ENCODE data around the gene COL11A2. TPM values are rescaled to one million over a fixed set of nuclear protein-coding genes. Genes with fewer than 3 reads are reported as not detected.

The COL11A2 gene
- total RNA-seq, 1 experiment from 2014 or later: 7.6 TPM

DNA sequence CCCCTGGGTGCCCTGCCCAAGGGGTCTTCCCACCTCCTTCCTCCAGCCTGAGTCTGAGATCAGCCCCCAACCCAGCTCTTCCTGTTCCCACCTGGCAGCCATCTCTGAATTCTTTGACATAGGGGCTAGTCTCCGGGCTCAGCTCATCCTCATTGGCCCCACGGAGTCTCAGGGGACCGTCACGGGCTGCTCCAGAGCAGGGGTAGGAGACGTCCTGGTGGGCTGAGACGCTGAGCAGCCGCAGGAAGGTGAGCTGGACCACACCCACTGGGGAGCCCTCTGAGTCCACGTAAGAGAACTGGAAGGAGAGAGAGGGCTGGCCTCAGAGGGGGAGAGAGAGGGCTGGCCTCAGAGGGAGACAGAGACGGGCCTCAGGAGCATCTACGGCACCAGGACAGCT, 28.1 kb downstream of the COL11A2 start:
- TF ChIP-seq EZH2 (IDR thresholded peaks at IDR 0.05) (no peak), SIN3A (IDR thresholded peaks at IDR 0.05; ENCODE audit: low read depth) (no peak), TCF7L2 (IDR thresholded peaks at IDR 0.05; ENCODE audit: borderline replicate concordance, extremely low read depth, insufficient read depth, insufficient read length) (no peak), JUND (IDR thresholded peaks at IDR 0.05) (no peak), EGR1 (IDR thresholded peaks at IDR 0.05; ENCODE audit: low read depth) (no peak), YY1 (IDR thresholded peaks at IDR 0.05; ENCODE audit: extremely low read depth, insufficient replicate concordance, low read depth, low read length) (no peak), SRF (IDR thresholded peaks at IDR 0.05; ENCODE audit: low read depth) (no peak), CBX3 (IDR thresholded peaks at IDR 0.05; ENCODE audit: low read depth) (no peak), CTCF (IDR thresholded peaks at IDR 0.05 in 2 of 3, conservative IDR thresholded peaks at IDR 0.05 in 1 of 3; ENCODE audit: borderline replicate concordance in 1 of 3, insufficient read depth in 1 of 3, low read depth in 2 of 3, low read length in 2 of 3) (no peak), RAD21 (IDR thresholded peaks at IDR 0.05; ENCODE audit: low read depth) (no peak)
- no peaks in the 10 kb centered on the region for H3K27me3 ChIP-seq (ENCODE audit: insufficient read depth, low read length)
- no peak overlapping the region for H3K4me2 ChIP-seq (ENCODE audit: low read length)
- H2AFZ ChIP-seq (ENCODE audit: low read depth, low read length, poor library complexity, severe bottlenecking): no peak overlapping the region
- ChIA-PET CTCF (no interaction called here), POLR2A (no interaction called here), RAD21 (ENCODE audit: low non-redundant PET in 1 of 2, low total read pairs in 2 of 2, uncharacterized antibody in 2 of 2, unreplicated experiment in 2 of 2) (no interaction called here)
- no peaks in the 10 kb centered on the region for H3K79me2 ChIP-seq (ENCODE audit: insufficient read depth, low read length)
- no peak overlapping the region for H3K27ac ChIP-seq (ENCODE audit: low read depth, low read length)
- H3K9ac ChIP-seq (ENCODE audit: low read length): no peak overlapping the region
- no peak for ATAC-seq
- H4K20me1 ChIP-seq (ENCODE audit: insufficient read depth): no peaks in the 10 kb centered on the region
- H3K4me1 ChIP-seq (ENCODE audit: control insufficient read depth in 1 of 2, insufficient read depth in 2 of 2, low read length in 2 of 2): peaks cover 11 to 29% of the 10 kb centered on the region in 2 experiments
- H3K36me3 ChIP-seq (ENCODE audit: control insufficient read depth in 1 of 2, insufficient read depth in 2 of 2, low read length in 2 of 2): no peaks in the 10 kb centered on the region
- BruUV-seq (replicated peaks): no TSS peak
- no peak for DNase-seq (ENCODE audit: low read depth, low spot score)
- intact Hi-C loops (cut with micrococcal nuclease): no loop called here
- H3K9me2 ChIP-seq (ENCODE audit: insufficient read depth): no peaks in the 10 kb centered on the region
- H3K4me3 ChIP-seq (replicated peaks in 1 of 2; ENCODE audit: low read depth in 1 of 2, low read length in 2 of 2): no peak overlapping the region
- H3K9me3 ChIP-seq (ENCODE audit: control insufficient read depth in 1 of 2, insufficient read depth in 1 of 2, low read depth in 1 of 2, low read length in 2 of 2): no peaks in the 10 kb centered on the region

DNA sequence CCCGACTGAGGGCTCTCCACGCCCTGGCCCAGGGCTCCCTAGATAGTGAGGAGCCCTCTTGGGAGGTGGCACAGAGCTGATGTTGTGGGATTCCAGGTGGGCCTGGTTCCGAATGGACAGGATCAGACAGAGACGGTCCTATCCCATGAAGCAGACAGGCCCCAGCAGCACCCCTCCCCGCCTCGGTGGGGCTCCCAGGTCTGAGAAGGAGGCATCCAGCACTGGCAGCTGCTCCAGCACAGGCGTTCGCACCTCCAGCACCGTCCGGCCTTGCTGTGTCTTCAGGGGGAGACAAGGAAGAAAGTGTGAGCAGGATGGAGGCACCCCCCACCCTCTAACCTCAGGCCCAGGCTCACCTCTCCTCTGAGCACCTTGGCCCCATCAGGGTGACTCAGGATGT, 28.7 kb downstream of the COL11A2 start:
- BruUV-seq (replicated peaks): no TSS peak
- H3K4me3 ChIP-seq (replicated peaks in 1 of 2; ENCODE audit: low read depth in 1 of 2, low read length in 2 of 2): no peak overlapping the region
- H3K9me3 ChIP-seq (ENCODE audit: control insufficient read depth in 1 of 2, insufficient read depth in 1 of 2, low read depth in 1 of 2, low read length in 2 of 2): no peaks in the 10 kb centered on the region
- H3K79me2 ChIP-seq (ENCODE audit: insufficient read depth, low read length): no peaks in the 10 kb centered on the region
- no peak overlapping the region for H3K27ac ChIP-seq (ENCODE audit: low read depth, low read length)
- no peak overlapping the region for H2AFZ ChIP-seq (ENCODE audit: low read depth, low read length, poor library complexity, severe bottlenecking)
- no peaks in the 10 kb centered on the region for H4K20me1 ChIP-seq (ENCODE audit: insufficient read depth)
- no peak overlapping the region for H3K4me2 ChIP-seq (ENCODE audit: low read length)
- H3K9me2 ChIP-seq (ENCODE audit: insufficient read depth): no peaks in the 10 kb centered on the region
- CTCF ChIA-PET: no interaction called here
- POLR2A ChIA-PET: no interaction called here
- H3K36me3 ChIP-seq (ENCODE audit: control insufficient read depth in 1 of 2, insufficient read depth in 2 of 2, low read length in 2 of 2): no peaks in the 10 kb centered on the region
- H3K27me3 ChIP-seq (ENCODE audit: insufficient read depth, low read length): no peaks in the 10 kb centered on the region
- peaks cover 11 to 29% of the 10 kb centered on the region in 2 experiments for H3K4me1 ChIP-seq (ENCODE audit: control insufficient read depth in 1 of 2, insufficient read depth in 2 of 2, low read length in 2 of 2)
- ATAC-seq (no peak), DNase-seq (ENCODE audit: low read depth, low spot score) (no peak)
- no peak overlapping the region for H3K9ac ChIP-seq (ENCODE audit: low read length)
- RAD21 ChIA-PET (ENCODE audit: low non-redundant PET in 1 of 2, low total read pairs in 2 of 2, uncharacterized antibody in 2 of 2, unreplicated experiment in 2 of 2): no interaction called here
- intact Hi-C loops (cut with micrococcal nuclease): no loop called here
- no peak for TF ChIP-seq POLR2AphosphoS5 (IDR thresholded peaks at IDR 0.05; ENCODE audit: low read depth, low read length)
- no peak for TF ChIP-seq FOSL1 (IDR thresholded peaks at IDR 0.05; ENCODE audit: low read depth)
- TF ChIP-seq EZH2 (IDR thresholded peaks at IDR 0.05): no peak
- TF ChIP-seq CEBPB (IDR thresholded peaks at IDR 0.05; ENCODE audit: low read depth): no peak
- no peak for TF ChIP-seq EZH2phosphoT487 (IDR thresholded peaks at IDR 0.05; ENCODE audit: borderline replicate concordance)
- TF ChIP-seq ZNF274 (IDR thresholded peaks at IDR 0.05; ENCODE audit: low read depth, low read length): no peak
- TF ChIP-seq YY1 (IDR thresholded peaks at IDR 0.05; ENCODE audit: extremely low read depth, insufficient replicate concordance, low read depth, low read length): no peak
- TF ChIP-seq REST (IDR thresholded peaks at IDR 0.05; ENCODE audit: low read depth): no peak
- no peak for TF ChIP-seq MAX (IDR thresholded peaks at IDR 0.05)
- no peak for TF ChIP-seq POLR2A (IDR thresholded peaks at IDR 0.05; ENCODE audit: borderline replicate concordance, extremely low read depth, insufficient read depth, insufficient read length)
- TF ChIP-seq JUND (IDR thresholded peaks at IDR 0.05): no peak
